OCI-LY7 (cell line): Measurements from ENCODE around the gene ABCB9.

Source experiments
- CTCF ChIP-seq: fragments of 200-600 bp; sonication (generic); conservative IDR thresholded peaks from 2 replicates; pipeline ENCODE4 v1.5.1; 2014; ENCODE audit warnings: mild to moderate bottlenecking, antibody characterized with exemption, low read length, moderate library complexity, mixed read lengths
- EZH2phosphoT487 ChIP-seq: fragments of 200-600 bp; sonication (generic); IDR thresholded peaks from 2 replicates; pipeline ENCODE4 v1.6.1; 2018; ENCODE audit warnings: low read depth, borderline replicate concordance, mild to moderate bottlenecking, mixed run types, antibody characterized with exemption, low read length, moderate library complexity, mixed read lengths

- TF ChIP-seq CTCF (no peak), EZH2phosphoT487 (no peak)
Measured at GRCh38 chr12:122986258-122986871, 20.1 kb upstream of the ABCB9 start.
